Islet precursor cell (in vitro differentiated cells): Measurements from ENCODE around the gene CD109.
"Not testable (repeated sequence)": the region's sequence is repeated elsewhere in the genome, so short reads cannot be mapped to it uniquely, and the experiment has no call there.

Experiments used
- DNase-seq: peaks from one replicate; pipeline ENCODE4 v3.0.0-alpha.2; 2018

CD109 gene

GRCh38 chr6:73690056-73690455, 5.9 kb upstream of the CD109 start:
- no peak for DNase-seq

- no peak for DNase-seq
These were observed 4.5 kb upstream of the CD109 start for GRCh38 chr6:73691512-73691911.

GRCh38 chr6:73694711-73695411, 1.1 kb upstream of the CD109 start:
- DNase-seq: peak; percentile 57

GRCh38 chr6:73696966-73697655, 1.1 kb downstream of the CD109 start:
- DNase-seq: no peak

GRCh38 chr6:73699676-73700459, 3.9 kb downstream of the CD109 start:
- DNase-seq: no peak

- DNase-seq: no peak
These were observed 6.4 kb downstream of the CD109 start for GRCh38 chr6:73702444-73702843.

GRCh38 chr6:73703466-73703865, 7.5 kb downstream of the CD109 start:
- DNase-seq: no peak

GRCh38 chr6:73704260-73704659, 8.3 kb downstream of the CD109 start:
- peak; percentile 85 for DNase-seq

GRCh38 chr6:73704798-73705197, 8.8 kb downstream of the CD109 start:
- no peak for DNase-seq

GRCh38 chr6:73706971-73707370, 11.0 kb downstream of the CD109 start:
- no peak for DNase-seq

GRCh38 chr6:73710470-73710869, 14.5 kb downstream of the CD109 start:
- no peak for DNase-seq

GRCh38 chr6:73710948-73711347, 14.9 kb downstream of the CD109 start:
- DNase-seq: no peak

GRCh38 chr6:73712535-73713173, 16.7 kb downstream of the CD109 start:
- no peak for DNase-seq

- DNase-seq: no peak
These were observed 17.6 kb downstream of the CD109 start for GRCh38 chr6:73713426-73714147.

- DNase-seq: not testable (repeated sequence)
These were observed 19.1 kb downstream of the CD109 start for GRCh38 chr6:73715111-73715508.

GRCh38 chr6:73719046-73719445, 23.0 kb downstream of the CD109 start:
- DNase-seq: no peak

GRCh38 chr6:73722318-73723060, 26.5 kb downstream of the CD109 start:
- no peak for DNase-seq

GRCh38 chr6:73723480-73723879, 27.5 kb downstream of the CD109 start:
- not testable (repeated sequence) for DNase-seq

GRCh38 chr6:73724389-73724788, 28.4 kb downstream of the CD109 start:
- no peak for DNase-seq

GRCh38 chr6:73725192-73725591, 29.2 kb downstream of the CD109 start:
- DNase-seq: not testable (repeated sequence)

- DNase-seq: no peak
These were observed 31.1 kb downstream of the CD109 start for GRCh38 chr6:73727114-73727513.
